AG08396 (cell line): ENCODE measurements around the gene GARIN5B.
A peak's percentile ranks its signal among the peaks of the same experiment; 100 is the strongest.
"Not testable (repeated sequence)": the region's sequence is repeated elsewhere in the genome, so short reads cannot be mapped to it uniquely, and the experiment has no call there.

Experiments
- DNase-seq: peaks from one replicate; pipeline ENCODE4 v3.0.0; 2012; ENCODE audit warnings: low spot score, mixed read lengths

The GARIN5B gene

DNA sequence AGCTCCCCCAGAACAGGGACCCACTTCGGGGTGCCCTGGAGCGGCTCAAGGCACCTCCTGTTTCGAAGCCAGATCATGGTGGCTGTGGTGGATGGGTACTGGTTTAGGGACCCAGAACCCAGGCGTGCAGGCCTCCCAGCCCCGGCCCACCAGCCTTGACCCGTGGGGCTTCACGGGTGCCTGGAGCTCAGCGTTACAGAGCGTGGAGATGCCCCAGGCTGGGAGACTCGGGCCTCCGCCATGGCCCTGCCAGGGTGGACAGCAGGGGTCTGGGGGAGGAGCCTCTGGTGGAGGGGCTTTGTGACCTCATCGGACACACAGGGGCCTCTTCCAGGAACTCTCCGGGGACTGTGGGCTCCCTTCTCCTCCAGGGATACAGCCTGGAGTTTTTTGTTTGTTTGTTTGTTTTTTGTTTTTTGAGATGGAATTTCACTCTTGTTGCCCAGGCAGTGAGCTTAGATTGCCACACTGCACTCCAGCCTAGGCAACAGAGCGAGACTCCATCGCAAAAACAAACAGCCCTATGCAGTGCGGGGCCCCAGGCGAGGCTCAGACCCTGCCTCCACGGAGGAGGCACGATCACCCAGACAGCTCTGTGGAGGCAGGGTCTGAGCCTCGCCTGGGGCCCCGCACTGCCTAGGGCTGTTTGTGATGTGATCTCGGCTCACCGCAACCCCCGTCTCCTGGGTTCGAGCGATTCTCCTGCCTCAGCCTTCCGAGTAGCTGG, at the start of gene GARIN5B:
Gene GARIN5B, minus strand, starts transcription at position 271 of the 727 bp plus-strand sequence. Its CDS starts 194 bp downstream, at position 77.
- DNase-seq, result no peak

DNA sequence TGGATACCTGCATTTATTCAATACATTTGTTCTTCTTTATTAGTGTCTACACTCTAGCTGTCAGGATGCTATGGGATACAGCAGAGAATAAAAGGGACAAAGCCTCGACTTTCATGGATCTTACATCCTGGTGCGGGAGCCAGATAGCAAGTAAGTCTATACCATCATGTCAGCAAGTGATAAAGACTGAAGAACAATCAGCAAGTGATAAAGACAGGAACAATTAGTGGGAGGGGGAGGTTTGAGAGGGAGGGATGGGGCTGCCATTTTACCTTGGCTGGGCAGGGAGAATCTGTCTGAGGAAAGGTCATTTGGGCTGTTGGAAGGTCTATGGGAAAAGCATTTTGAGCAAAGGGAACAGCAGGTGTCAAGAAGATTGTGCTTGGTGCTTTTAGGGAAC, 47.1 kb upstream of the GARIN5B start:
- DNase-seq, result no peak

DNA sequence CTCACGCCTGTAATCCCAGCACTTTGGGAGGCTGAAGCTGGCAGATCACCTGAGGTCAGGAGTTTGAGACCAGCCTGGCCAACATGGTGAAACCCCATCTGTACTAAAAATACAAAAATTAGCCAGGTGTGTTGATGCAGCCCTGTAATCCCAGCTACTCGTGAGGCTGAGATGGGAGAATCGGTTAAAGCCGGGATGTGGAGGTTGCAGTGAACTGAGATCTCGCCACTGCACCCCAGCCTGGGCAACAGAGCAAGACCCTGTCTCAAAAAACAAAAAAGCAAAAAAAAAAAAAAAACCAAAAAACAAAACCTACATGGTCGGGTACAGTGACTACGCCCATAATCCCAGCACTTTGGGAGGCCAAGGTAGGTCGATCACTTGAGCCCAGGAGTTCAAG, 46.1 kb upstream of the GARIN5B start:
- DNase-seq, result not testable (repeated sequence)

DNA sequence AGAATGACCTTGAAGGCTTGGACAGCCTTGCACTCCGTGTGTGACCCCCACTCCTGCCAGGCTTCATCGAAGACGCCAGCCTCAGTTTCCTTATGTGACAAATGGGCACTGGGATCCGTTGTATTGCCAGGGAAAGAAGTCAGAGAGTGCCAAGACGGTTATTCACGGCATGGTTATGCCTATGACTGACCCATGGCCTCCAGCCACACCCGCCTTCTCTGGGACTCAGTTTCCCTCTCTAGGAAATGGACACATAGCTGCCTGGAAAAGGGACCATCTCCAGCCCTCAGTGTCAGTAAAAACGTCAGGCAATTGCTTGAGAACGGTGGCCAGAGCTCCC, 45.4 kb upstream of the GARIN5B start:
- no peak for DNase-seq

DNA sequence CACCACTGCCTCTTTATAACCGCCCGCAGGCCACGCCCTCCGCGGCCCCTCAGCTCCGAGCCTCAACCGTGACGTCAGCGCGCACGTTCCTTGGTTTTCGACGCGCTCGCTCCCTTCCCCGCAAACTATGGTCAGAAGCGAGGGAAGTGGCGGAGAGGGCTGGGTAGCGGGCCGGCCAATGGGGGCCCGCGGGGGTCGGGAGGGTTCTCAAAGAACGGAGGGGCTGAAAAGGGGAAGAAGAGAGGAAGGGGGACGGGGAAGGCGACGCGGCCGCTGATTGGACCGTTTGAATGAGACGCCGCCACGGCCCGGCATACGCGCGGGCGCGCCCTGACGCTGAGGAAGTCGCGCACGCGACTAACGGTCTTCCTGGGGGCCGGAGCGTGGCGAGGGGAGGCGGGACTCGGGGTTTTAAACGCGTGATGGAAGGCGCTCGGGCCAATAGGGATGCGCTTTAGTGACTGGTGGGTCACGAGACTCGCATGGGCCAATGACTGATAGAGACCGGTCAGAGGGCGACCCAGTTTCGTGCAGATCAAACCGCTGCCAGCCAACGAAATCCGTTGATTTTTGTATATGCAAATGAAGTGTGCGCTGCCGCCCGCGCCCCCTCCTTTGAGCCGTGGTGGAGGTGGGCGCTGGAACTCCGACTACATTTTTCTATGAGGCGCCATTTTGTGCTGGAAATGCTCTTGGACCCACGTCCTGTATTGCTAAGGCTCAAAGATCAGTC, 44.9 kb upstream of the GARIN5B start:
- peak; percentile 99 for DNase-seq

DNA sequence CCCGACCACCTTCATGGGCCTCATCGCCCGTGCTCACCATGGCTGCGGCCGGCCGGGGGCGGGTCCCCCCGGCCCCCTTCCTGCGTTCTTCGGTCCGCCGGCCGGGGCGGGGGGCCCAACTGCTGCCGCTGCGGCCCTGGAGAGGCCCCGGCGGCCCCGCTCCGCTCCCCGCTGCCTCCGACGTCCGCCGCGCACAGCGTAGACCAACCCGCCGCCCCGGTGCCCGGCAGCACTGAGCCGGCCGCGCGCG, 44.4 kb upstream of the GARIN5B start, which contains the start of gene UBE2S:
Gene UBE2S, minus strand, starts transcription at position 239 of the 250 bp plus-strand sequence. Its CDS starts 199 bp downstream, at position 40.
- not testable (repeated sequence) for DNase-seq

DNA sequence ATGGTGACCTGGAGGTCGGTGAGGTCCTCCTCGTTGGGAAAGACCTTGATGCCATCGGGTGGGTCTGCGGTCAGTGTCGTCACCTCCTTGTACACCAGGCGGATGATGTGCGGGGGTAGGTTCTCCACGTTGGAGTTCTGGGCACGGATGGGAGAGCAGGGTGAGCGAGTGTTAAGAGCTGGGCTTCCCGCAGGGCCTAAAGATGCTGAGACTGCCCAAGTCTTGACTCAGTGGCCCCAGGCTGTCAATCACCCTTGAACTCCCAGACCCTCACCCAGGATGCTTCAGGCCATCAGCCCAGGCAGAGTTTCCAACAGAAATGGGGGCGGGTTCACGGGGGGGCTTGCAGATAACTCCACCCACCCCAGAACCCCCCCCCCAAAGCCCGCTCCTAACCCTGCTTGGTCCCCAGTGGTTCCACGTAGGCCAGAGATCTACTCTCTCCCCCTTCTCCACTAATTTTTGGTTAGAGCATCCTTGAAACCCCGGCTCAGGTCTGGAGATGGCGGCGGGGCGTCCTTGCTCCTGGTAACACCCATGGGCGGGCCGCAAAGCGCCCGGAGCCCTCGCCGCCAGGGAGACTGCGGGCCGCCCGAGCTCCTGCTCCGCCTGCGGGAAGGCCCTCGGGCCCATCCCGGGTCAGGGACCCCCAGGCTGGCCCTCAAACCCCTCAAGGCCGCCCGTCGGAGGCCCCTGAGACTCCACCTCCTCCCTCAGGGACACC, 43.9 kb upstream of the GARIN5B start:
- DNase-seq, result peak; percentile 75

DNA sequence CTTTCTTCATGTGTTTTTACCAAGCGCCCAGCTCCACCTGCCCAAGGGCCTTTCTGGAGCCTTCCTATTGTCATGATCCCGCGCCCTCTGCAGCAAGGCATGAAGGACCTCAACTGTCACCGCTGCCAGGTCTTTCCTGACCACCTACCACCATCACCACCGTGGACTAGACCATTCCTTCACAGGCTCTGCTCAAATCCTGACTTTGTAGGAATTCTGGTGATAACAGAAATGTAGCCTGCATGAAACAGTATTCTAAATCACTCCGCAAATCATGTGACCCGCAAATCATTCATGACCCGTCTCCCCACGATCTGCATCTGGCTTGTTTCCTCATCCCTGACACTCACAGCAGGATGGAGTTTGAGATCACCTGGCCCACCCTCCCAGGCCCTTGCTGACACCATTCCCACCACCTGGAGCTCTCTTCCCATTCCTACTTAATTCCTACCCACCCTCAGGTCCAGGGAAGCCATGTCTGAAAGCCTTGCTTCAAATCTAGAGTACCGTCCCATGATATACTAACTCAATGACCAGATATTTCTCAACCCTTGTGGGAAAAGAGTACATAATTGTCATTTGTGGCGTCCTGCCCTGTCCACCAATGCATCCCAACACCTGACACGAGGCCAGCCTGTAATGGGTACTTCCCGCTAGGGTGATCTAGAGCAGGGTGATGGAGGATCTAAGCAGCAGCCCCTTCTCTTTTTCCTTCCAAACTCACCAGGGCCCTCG, 43.2 kb upstream of the GARIN5B start:
- no peak for DNase-seq

DNA sequence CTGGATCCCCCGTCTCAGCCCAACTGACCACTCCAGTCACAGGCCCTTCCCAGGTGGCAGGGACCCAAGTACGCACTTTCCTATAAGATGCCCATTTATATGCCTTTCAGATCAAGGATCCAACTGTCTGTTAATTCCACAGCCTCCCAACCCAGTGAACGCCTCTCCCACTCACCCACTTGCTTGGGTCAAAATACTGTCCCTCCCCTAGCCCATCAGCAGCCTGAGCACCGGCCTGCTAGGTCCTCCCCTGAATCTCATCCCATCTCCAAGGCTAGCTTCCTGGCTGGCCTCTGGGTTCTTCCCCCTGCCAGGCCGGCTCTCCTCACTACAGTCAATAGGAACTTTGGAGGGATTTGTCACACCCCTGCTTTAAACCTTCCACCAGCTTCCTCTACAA, 42.6 kb upstream of the GARIN5B start:
- no peak for DNase-seq

DNA sequence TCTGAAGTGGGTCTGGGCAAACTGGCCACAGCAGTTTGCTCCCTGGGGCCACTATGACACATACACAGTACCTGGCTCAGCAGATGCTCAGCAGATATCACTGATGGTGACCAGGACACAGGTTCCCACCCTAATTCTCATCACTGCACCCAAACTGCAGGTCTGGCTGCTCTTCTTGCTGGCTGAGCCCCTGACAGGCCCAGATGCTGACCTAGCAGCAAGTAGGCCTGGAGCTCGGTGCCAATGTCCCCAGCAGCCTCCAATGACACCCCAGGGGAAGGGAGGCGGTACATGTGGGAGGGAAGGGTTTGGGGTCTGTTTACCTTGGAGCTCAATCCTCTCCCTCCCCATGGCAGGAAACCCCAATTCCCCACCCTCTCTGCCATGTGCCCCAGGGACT, 39.4 kb upstream of the GARIN5B start:
- no peak for DNase-seq

DNA sequence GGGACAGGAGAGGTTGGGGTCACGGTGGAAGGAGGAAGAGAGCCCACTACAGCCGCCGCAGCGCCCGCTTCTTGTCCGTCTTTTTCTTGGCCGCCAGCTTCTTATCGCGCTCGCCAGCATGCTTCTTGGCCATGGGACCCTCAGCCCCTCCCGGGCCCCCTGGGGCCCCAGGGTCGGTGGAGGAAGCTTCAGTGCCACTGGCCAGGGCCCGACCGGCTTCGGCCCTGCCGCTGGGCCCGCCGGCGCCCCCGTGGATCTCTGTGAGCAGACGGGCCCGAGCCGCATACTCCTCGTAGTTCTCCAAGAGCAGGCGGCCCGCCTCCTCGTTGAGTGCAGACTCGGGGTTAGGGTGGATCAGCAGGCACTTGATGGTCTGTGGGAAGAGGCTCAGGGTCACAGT, 38.3 kb upstream of the GARIN5B start:
- DNase-seq, result not testable (repeated sequence)

DNA sequence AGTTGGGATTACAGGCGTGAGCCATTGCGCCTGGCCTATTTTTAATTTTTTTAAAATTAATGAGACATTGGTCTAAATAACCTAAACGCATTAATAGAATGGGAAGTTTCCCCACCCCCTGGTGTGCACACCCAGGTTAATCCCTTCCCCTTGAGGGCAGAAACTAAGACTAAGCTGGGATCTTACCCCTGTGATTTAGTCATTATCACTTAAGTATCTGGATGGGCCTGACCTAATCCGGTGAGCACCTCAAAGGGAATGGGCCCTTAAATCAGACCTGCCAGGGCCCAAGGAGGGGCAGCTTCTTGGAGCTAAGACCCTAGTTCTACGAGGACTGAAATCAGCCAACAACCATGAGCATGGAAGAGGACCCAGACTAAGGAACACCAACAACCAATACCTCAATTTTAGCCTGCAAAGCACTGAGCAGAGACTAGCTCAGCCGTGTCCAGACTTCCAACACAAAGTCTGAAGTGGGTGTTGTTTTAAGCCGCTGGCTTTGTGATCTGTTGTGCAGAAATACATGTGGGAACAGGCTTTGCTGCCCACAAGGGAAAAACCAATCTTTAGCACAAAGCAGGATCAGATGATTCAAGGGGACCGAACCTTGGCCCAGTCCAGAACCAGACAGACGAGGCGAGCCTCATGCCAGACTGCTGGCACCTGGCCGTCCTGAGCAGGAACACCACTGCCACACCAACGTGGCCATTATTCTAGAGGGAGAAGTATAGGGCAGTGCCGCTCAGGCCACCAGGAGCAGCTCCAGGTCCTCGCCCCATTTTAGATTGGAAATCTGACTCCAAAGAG, 37.4 kb upstream of the GARIN5B start:
- DNase-seq, result no peak

DNA sequence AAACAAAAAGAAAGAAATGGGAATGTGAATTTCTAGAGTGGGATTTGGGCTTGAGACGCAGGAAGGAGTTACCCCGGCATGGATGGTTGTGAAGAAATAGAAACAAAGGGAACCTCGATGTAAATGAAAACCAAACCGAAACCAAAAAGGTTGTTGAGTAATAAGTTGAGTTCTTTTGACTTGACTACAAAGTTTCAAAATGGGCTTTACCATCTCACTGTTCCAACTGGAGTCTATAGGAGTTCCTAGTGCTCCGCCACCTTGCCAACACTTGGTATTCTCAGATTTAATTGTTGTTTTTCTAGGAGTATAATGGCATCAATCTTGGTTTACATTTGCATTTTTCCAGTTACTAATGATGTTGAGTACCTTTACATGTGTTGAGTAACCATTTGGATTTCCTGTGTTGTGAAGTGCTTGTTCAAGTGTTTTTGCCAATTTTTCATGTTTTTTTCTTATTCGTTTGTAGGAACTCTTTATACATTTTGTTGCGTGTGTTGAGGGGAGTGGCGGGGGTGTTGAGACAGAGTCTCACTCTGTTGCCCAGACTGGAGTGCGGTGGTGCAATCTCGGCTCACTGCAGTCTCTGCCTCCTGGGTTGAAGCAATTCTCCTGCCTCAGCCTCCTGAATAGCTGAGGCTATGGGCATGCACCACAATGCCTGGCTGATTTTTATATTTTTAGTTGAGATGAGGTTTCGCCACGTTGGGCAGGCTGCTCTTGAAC, 35.3 kb upstream of the GARIN5B start:
- DNase-seq, result no peak

DNA sequence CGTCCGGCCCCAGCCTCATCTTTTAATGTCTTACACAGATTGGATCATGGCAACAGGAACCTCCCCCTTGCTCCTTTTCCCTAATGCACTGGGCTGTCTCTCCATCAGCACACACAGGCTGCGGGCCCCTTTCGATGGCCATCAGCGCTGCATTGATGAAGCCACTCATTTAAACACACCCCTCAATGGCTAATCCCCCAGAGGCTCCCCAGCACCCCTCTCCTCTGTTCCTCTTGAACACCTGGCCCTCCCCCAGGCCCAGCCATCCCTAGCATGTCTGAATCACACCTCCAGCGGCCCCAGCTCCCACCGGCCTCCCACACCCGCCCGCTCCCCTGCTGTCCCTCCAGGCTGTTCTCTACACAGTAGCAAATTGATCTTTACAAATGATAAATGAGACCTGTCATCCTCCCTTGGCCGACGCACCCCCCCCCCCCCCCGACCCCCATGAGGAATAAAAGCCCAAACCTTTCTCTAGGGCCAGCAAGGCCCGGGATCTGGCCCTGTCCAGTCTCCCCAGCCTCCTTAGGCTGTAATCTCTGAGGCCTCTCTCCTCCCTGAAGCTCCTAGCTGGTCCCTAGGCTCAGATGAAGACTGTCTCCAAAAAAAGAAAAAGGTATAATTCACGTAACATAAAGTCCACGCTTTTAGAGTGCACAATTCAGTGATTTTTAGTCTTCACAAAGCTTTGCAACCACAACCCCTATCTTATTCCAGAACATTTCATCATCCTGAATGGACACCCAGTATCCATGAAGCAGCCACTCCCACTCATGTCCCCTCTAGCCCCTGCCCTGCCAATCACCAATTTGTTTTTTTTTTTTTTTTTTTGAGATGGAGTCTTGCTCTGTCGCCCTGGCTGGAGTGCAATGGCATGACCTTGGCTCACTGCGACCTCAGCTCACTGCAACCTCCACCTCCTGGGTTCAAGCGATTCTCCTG, 30.0 kb upstream of the GARIN5B start:
- no peak for DNase-seq

DNA sequence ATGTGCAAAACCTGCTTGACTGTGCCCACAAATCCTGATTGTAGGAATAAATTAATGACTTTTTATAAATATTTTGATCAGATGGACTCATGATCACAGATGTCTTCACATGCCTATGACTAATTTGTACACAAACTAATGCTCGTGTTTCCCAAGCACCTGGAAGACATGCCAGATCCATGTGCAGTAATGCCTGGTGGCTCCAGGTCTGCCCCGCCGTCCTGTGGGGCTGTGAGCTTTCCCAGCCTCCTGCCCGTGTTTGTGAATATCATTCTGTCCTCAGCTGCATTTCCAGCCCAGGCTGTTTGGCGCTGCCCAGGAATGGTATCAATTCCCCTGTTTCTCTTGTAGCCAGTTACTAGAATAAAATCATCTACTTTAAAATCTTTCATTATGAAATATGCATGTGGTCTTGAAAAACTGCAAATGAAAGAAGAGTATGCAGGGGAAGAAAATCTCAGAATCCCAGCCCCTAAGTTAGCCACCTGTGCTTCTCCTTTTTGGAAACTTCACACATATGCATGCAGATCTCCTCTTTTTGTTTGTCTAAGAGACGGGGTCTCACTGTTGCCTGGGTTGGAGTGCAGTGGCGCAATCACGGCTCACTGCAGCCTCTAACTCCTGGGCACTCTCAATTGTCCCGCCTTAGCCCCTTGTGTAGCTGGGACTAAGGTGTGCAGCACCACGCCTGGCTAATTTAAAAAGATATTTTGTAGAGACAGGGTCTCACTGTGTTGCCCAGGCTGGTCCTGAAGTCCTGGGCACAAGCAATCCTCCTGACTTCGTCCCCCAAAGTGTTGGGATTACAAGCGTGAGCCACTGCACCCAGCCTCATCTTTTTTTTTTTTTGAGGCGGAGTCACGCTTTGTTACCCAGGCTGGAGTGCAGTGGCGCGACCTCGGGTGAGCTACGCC, 28.9 kb upstream of the GARIN5B start:
- DNase-seq, result no peak

DNA sequence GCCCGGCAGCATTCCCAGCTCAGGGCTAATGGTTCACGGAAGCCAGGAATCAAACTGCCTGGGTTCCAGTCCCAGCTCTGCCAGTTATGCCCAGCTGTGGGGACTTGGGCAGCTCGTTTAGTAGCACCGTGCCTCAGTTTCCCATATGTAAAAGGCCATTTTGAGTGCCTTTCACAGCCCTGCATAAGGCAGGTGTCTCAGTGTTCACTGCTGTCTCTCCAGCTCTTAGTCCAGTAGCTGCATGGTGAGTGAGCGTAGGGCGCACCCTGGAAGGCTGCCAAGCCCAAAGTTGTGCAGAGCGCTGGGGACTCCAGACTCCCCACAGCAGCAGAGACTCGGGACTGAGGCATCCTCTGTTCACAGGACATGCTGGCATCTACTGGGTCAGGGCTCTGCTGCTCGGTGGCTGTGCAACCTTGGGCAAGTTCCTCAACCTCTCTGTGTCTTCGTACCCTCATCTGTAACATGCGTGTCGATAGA, 28.2 kb upstream of the GARIN5B start:
- no peak for DNase-seq

DNA sequence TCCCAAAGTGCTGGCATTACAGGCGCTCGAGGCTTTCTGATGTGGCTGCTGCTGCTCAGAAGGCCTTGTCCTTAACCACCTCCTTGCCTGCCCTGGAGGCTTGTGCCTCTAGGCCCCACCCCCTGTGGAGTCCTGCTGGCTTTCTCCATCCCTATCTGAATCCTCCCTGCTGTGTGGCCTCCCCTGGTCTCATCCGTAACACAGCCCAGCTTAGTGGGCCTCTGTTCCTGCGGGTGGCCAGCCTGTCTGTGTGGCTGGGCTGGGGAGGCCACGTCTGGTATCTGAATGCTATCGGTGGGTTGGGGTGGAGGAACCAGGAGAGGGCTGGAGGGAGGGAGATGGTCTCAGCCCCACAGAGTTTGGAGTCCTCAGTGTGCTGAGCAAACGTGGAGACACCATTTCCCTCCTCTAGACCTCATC, 27.4 kb upstream of the GARIN5B start:
- no peak for DNase-seq
